Activated CD4-positive, alpha-beta T cell treated with anti-CD3 and anti-CD28 coated beads, Interleukin-10, Interleukin-2, amounts not matched to agents 100 ng/mL and 50 ng/mL, durations not matched to agents 16 hours and 8 hours (primary cell): Measurements from ENCODE around the gene ABCA3.

Experiments used
- DNase-seq: peaks from one replicate; pipeline ENCODE4 v3.0.0-alpha.2; 2020

Gene ABCA3

GRCh38 chr16:2308089-2308962 lies 32.2 kb downstream of the ABCA3 start:
- DNase-seq, result no peak

DNA sequence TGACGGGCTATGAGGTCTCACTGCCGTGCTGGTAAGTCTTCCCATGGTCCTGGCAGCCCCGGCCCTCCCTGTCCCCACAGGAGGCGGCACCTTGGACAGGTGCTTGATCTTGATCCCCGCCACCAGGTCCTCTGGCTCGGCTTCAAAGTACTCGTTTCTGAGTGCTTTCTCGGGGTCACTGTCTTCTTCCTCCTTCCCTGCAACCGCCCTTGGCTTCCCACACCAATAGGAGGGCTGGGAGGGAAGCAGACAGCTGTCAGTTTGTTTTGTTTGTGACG lies 40.7 kb downstream of the ABCA3 start:
- no peak for DNase-seq

- DNase-seq, result no peak
Measured at GRCh38 chr16:2299121-2299914, 41.2 kb downstream of the ABCA3 start.

DNA sequence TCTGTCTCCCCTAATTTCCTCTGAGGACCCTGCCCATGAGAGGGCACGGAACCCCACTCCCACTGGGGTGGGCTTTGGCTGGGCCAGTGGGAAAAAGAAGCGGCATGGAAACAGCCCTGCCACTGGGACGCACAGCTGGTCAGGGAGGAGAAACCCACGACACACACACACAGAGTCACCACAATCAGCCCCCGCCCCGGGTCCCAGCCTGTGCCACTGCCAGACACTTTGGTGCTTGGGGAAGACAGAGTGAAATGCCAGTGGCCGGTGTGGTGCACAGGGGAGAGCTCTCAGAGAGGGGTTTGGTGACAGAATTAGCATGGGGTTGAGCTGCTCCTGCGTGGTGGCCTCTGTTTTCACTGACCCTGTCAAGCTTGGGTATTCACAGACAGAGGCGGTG lies 41.9 kb downstream of the ABCA3 start:
- no peak for DNase-seq

- DNase-seq, result no peak
Measured at GRCh38 chr16:2297506-2297860, 43.0 kb downstream of the ABCA3 start.

DNA sequence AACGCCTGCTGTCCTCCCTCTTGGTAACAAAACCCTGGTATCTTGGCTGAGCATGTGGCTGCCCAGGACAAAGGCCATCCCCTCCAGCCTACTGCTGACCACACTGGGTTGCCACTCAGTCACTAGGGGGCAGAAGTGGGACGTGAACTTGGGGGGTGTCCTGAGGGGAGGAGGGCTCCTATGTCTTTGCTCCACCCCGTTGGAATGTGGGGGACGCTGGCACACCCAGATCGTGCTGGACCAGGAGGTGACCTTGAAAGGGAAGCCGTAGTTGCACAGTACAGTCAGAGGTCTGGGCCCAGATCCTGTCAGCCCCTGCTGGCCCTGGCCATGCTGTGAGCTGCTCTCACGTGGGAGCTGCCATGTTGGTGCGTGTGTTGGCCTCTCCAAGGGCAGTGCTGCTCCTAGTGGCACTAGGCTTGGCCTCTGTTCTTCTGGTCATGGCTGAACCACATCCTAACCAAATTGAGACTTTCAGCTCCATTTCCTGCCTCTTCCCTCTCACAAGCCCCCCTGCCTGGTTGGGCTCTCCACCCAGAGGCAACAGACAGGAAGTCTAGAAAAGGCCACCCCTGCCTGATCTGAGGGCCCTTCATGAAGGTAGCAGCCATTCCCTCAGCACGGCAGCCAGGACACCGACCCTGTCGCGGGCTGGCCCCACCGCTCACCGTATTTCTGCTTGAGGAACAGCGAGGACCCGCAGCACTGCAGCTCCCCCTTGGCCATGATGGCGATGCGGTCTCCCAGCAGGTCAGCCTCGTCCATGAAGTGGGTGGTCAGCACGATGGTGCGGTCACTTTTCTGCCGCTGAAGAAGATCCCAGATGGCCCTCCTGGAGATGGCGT lies 43.6 kb downstream of the ABCA3 start:
- DNase-seq, result peak; percentile 21

DNA sequence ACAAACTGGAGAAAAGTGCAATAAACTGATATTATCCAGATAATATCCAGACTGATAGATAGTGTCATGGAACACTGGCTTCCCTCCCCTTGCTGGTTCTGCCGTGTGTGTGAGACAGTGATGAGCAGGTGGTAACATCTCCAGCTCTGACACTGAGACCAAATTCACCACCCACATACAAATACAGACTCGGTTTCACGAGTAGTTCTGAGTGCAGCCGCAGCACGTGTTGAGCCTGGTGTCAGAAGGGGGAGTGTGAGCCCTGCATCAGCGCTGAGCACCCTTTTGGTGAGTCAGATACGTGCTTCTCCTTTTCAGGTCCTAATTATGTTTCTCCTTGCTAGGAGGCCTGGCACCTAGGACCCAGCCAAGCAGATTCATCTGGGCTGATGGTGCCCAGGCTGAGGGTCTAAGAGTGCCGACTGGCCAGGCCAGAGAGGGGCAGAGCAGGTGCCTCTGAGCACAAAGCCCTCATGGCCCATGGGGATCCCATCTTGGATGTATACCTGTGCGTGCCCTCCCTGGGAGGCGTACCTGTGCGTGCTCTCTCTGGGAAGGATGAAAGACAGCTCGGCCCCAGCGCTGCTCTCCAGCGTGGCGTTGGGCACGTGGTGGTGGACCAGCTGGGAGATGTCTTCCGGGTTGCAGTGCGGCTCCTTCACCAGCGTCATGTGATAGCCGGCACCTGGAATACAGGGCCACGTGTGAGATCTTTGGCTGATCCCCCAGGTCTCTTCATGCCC lies 45.3 kb downstream of the ABCA3 start:
- DNase-seq, result no peak

DNA sequence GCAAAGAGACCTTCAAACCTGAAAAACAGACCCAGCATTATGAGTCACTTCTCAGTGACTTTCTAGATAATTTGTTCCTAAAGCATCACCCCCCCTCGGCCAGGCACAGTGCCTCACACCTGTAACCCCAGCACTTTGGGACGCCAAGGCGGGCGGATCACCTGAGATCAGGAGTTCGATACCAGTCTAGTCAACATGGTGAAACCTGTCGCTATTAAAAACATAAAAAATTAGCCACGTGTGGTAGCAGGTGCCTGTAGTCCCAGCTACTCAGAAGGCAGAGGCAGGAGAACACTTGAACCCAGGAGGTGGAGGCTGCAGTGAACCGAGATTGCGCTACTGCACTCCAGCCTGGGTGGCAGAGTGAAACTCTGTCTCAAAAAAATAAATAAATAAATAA lies 48.3 kb downstream of the ABCA3 start:
- no peak for DNase-seq

- no peak for DNase-seq
Measured at GRCh38 chr16:2289282-2289681, 51.2 kb downstream of the ABCA3 start.

- DNase-seq, result no peak
Measured at GRCh38 chr16:2288726-2289125, 51.8 kb downstream of the ABCA3 start.

GRCh38 chr16:2287916-2288547 lies 52.5 kb downstream of the ABCA3 start:
- DNase-seq, result no peak

- DNase-seq, result no peak
Measured at GRCh38 chr16:2286550-2286949, 54.0 kb downstream of the ABCA3 start.

DNA sequence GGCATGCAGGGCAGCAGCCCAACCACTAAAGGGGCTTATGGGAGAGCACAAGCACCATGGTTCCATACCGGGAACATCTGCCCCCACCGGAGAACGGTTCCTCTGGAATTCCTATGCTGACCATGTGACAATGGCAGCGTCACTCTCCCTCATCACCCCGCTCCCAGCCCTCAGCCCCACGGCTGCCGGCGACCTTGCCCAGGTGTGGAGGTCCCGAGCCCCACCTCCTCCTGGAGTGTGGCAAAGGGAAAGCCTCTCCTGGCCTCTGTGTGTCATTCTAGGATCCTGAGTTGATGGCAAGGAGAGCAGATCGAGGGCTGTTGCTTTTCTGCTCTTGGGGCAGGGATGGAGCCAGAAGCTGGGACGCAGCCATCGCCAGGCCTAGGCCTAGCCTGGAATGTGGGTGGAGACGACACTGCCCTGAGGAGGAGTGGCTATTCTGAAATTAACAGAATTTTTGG lies 54.8 kb downstream of the ABCA3 start:
- no peak for DNase-seq

DNA sequence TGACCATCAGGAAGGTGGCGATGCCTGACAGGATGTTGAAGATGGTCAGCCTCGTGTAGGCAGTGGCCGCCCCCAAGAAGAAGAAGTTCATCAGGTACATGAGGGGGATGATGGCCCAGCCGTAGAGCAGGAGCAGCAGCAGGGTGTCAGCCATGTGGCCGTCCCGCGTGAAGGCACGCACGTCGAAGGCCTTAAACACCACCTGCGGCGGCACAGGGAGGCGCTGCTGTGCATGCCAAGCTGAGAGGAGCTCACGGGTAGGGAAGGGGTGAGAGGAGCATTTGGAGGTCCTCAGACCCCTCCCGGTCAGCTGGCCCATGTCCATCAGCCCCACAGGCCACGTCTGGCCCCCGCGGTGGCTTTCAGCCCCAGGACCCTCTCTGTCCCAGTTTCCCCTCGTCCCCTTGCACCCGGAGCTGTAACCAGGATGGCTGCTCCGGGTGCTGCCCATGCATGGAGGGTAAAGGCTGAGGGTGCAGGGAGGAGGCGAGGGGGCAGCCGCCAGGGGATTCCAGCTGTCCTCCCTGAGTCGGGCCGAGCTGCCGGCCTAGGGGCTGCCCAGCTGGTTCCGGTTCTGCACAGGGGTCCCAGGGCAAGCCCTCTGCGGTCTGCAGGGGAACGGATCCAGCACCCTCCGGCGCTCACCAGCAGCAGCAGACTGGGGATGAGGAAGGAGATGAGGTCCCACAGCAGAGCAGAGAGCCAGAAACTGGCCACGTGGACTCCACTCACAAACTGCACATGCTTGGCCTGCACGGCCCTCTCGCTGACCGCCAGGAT lies 55.5 kb downstream of the ABCA3 start:
- DNase-seq, result no peak

- no peak for DNase-seq
Measured at GRCh38 chr16:2284001-2284770, 56.3 kb downstream of the ABCA3 start.

GRCh38 chr16:2282866-2283555 lies 57.5 kb downstream of the ABCA3 start:
- no peak for DNase-seq

DNA sequence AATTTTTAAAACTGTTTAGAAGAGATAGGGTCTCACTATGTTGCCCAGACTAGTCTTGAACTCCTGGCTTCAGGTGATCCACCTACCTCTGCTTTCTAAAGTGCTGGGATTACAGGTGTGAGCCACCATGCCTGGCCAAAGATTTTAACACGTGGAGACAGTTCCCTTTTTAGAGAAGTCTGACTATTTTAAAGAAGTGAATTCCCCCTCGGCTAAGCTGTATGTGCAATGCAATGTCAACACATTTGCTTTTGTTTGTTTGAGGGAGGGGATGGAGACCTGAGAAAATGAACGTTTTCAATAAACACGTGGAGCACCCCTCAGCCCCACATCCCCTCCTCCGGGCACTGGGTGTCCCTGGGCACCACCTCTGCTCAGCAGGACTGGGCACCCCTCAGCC lies 58.3 kb downstream of the ABCA3 start:
- no peak for DNase-seq

- no peak for DNase-seq
Measured at GRCh38 chr16:2280981-2281542, 59.5 kb downstream of the ABCA3 start.

DNA sequence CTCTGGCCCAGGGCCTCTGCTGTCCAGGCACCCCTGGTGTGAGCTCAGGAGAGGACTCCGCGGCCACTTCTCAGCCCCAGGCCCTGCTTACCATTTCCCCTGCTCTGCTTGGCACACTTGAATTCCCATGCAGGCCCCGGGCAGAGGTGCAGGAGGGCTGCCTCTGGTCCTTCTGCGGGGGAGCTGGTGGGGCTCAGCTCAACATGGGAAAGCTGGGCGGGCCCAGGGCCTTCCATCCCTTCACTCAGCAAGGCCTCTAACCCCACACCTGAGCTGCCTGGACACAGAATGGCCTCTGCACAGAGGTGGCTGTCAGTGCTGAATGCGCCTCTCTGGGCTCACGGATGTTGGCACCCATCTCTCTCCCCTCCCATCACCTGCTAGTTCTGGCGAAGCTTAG lies 60.1 kb downstream of the ABCA3 start:
- DNase-seq, result no peak
